Colonic mucosa (tissue), 4 donors: ENCODE results near the gene IRF4. TPM values are rescaled to one million over a fixed set of nuclear protein-coding genes. Genes with fewer than 3 reads are reported as not detected.

ENCODE experiments used
- DNase-seq: peaks from one replicate; pipeline ENCODE4 v3.0.0-alpha.2; 2020
- H3K27ac ChIP-seq: fragments of 200-600 bp; one replicate; pipeline ENCODE4 v1.8.0; 2021
- H3K27me3 ChIP-seq: fragments of 200-600 bp; one replicate; pipeline ENCODE4 v1.8.0; 2021
- H3K36me3 ChIP-seq: fragments of 200-600 bp; one replicate; pipeline ENCODE4 v1.8.0; 2021
- H3K4me1 ChIP-seq: fragments of 200-600 bp; one replicate; pipeline ENCODE4 v1.8.0; 2021; ENCODE audit warnings: mild to moderate bottlenecking
- H3K4me3 ChIP-seq: fragments of 200-600 bp; one replicate; pipeline ENCODE4 v1.8.0; 2021
- H3K9ac ChIP-seq, 2 donors: one replicate each; pipeline ENCODE4 v1.7.0; 2013; ENCODE audit warnings: control low read depth in 2 of 2, low read depth in 2 of 2, low read length in 2 of 2
- H3K9me3 ChIP-seq: fragments of 200-600 bp; one replicate; pipeline ENCODE4 v1.8.0; 2021
- intact Hi-C: fragments of 100-400 bp; cut with DNase I; formaldehyde crosslinking; loops from one replicate; pipeline ENCODE4 v1.14.1; 2022
- total RNA-seq, 2 donors: library from RNA; stranded (reverse); fragmentation: NEBNext Ultra II Directional in 1 of 2; extraction: Animal tissue kit (Norgen Biotek cat#: 25700) in 1 of 2; gene quantifications; one replicate each; pipeline ENCODE4 v1.2.1, GENCODE V29; 2021
- TF ChIP-seq, protein P1 (sequence below): fragments of 200-600 bp; IDR thresholded peaks from one replicate; pipeline ENCODE4 v1.8.0; 2022; ENCODE audit warnings: antibody characterized with exemption, mild to moderate bottlenecking
- donor health status: healthy.
- donor health status: DM: no; HTN: no; CAD: no.
- donor health status: DM: no; HTN: no; CAD: no.

Gene IRF4
- total RNA-seq, 2 donors from 2014 or later: 4.7 to 8.8 TPM

DNA sequence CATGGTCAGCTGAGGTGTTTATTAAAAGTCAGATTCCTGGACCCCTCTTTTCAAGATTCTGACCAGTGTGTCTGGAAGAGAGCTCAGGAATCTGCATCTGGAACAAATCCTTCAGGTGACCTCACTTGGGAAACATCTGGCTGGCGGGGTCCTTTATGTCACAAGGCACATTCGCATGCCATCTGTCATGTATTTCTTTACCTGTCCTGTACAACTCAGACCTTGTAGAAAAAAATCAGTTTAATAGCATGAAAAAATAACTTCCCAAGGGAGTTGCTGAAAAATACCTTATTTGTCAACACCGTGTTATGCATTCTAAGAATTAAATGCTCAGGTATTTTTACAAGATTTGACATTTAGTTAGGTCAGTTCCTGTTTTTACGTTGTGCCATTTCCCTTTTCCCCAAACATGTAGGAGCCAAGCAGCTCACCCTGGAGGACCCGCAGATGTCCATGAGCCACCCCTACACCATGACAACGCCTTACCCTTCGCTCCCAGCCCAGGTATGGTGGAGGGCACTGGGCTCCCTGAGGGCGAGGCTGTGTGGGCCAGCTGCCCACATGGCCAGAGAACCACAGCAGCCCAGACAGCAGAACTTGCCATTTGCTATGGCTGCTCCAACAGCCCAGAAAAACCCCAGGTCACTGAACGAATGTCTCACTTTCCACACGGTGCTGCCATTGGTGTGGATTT is 4.0 kb downstream of the IRF4 start:
- H3K4me1 ChIP-seq: no peaks in the 10 kb centered on the region
- H3K4me3 ChIP-seq: no peak overlapping the region
- H3K27ac ChIP-seq: no peak overlapping the region
- DNase-seq: no peak
- no peaks in the 10 kb centered on the region for H3K36me3 ChIP-seq
- peaks cover 43% of the 10 kb centered on the region for H3K27me3 ChIP-seq
- TF ChIP-seq, protein P1, sequence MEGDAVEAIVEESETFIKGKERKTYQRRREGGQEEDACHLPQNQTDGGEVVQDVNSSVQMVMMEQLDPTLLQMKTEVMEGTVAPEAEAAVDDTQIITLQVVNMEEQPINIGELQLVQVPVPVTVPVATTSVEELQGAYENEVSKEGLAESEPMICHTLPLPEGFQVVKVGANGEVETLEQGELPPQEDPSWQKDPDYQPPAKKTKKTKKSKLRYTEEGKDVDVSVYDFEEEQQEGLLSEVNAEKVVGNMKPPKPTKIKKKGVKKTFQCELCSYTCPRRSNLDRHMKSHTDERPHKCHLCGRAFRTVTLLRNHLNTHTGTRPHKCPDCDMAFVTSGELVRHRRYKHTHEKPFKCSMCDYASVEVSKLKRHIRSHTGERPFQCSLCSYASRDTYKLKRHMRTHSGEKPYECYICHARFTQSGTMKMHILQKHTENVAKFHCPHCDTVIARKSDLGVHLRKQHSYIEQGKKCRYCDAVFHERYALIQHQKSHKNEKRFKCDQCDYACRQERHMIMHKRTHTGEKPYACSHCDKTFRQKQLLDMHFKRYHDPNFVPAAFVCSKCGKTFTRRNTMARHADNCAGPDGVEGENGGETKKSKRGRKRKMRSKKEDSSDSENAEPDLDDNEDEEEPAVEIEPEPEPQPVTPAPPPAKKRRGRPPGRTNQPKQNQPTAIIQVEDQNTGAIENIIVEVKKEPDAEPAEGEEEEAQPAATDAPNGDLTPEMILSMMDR: no peak
- intact Hi-C loops: no loop called here
- no peaks in the 10 kb centered on the region for H3K9me3 ChIP-seq
- no peak overlapping the region for H3K9ac ChIP-seq

DNA sequence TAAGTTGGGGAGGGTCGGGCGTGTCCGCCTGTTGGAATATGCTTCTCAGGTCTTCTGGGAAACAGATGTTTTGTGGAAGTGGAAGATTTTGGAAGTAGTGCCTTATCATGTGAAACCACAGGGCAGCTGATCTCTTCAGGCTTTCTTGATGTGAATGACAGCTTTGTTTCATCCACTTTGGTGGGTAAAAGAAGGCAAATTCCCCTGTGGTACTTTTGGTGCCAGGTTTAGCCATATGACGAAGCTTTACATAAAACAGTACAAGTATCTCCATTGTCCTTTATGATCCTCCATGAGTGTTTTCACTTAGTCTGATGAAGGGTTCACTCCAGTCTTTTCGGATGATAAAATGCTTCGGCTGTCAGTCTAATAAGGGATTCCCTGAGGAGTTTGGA is 4.6 kb downstream of the IRF4 start:
- Histone ChIP-seq H3K9me3 (no peaks in the 10 kb centered on the region), H3K9ac (no peak overlapping the region), H3K4me1 (no peaks in the 10 kb centered on the region), H3K4me3 (no peak overlapping the region), H3K27me3 (peaks cover 39% of the 10 kb centered on the region), H3K36me3 (no peaks in the 10 kb centered on the region), H3K27ac (no peak overlapping the region)
- TF ChIP-seq, protein P1: no peak
- no peak for DNase-seq
- intact Hi-C loops: no loop called here

DNA sequence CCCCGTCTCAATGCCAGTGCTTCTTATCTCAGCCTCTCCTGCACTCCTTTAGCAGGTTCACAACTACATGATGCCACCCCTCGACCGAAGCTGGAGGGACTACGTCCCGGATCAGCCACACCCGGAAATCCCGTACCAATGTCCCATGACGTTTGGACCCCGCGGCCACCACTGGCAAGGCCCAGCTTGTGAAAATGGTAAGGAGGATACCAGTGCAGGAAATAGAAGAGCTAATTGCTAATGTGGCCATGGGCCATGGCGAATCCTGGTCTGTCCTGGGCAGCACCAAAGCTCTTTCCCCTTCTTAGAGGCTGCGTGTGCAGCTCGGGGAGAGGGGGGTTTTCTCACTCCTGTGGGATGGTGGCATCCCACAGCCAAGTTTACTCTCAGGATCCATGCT is 5.5 kb downstream of the IRF4 start:
- Histone ChIP-seq H3K9ac (no peak overlapping the region), H3K4me3 (no peak overlapping the region), H3K9me3 (no peaks in the 10 kb centered on the region), H3K27me3 (peaks cover 30% of the 10 kb centered on the region), H3K36me3 (no peaks in the 10 kb centered on the region), H3K27ac (no peak overlapping the region), H3K4me1 (no peaks in the 10 kb centered on the region)
- intact Hi-C loops: no loop called here
- DNase-seq: no peak
- TF ChIP-seq, protein P1: no peak

DNA sequence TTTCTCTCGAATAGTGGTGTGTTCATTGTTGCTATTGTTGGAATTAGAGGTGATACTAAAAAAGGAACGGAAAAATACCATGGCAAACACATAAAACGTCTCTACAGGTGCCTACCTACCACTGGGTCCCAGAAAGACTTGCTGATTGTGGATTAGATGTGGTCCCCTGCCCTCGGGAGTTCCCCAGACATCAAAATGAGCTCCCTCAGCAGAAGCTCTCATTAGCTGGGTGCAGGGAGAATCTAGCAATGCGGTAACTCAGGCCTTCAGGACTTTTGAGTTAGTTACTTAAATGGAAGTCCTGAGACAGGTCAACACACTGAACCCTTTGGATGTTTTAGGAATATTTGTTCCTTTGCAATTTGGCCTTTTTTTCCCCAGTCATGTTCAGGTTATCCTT is 6.1 kb downstream of the IRF4 start:
- Histone ChIP-seq H3K9ac (no peak overlapping the region), H3K36me3 (no peaks in the 10 kb centered on the region), H3K9me3 (no peaks in the 10 kb centered on the region), H3K4me3 (no peak overlapping the region), H3K27me3 (peaks cover 24% of the 10 kb centered on the region), H3K27ac (no peak overlapping the region), H3K4me1 (no peaks in the 10 kb centered on the region)
- no peak for DNase-seq
- intact Hi-C loops: no loop called here
- TF ChIP-seq, protein P1: no peak

DNA sequence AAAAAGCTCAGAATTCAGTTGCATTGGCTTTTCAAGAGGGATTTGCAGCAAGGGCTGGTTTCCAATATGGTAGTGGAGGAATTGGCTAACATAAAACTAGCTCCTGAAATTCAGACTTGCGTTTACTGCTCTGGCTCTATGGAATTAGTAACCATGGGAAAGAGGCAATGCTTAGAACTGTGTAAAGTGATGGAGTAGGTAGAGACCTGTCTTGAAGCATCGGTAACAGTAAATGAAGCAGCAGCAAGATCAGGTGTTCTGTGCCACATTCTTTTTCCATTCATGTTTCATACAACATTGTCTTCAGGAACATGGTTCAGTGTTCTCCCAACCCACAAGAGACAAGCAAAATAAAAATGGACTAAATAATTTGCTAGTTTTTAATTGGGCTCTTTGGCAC is 6.5 kb downstream of the IRF4 start:
- no peak overlapping the region for H3K9ac ChIP-seq
- no peaks in the 10 kb centered on the region for H3K36me3 ChIP-seq
- no peak for DNase-seq
- TF ChIP-seq, protein P1: no peak
- H3K27me3 ChIP-seq: peaks cover 20% of the 10 kb centered on the region
- no peak overlapping the region for H3K27ac ChIP-seq
- intact Hi-C loops: no loop called here
- no peak overlapping the region for H3K4me3 ChIP-seq
- no peaks in the 10 kb centered on the region for H3K4me1 ChIP-seq
- H3K9me3 ChIP-seq: no peaks in the 10 kb centered on the region
